Right ventricle myocardium superior (tissue), 1 donor: ENCODE data around the gene RARG. TPM values are rescaled to one million over a fixed set of nuclear protein-coding genes. Genes with fewer than 3 reads are reported as not detected.

Experiments
- ATAC-seq: fragments of 200-7000 bp; cut with Tn5 transposase; one replicate; pipeline ENCODE4 v1.9.1; 2020; ENCODE audit warnings: mild to moderate bottlenecking; ENCODE audit not compliant: poor library complexity
- DNase-seq: peaks from one replicate; pipeline ENCODE4 v3.0.0-alpha.2; 2020
- intact Hi-C: fragments of 100-400 bp; cut with DNase I; formaldehyde crosslinking; loops from one replicate; pipeline ENCODE4 v1.11.2; 2022
- long read RNA-seq: library from polyadenylated mRNA; unstranded; transcript quantifications from one replicate; pipeline ENCODE4 v2.0.0, GENCODE V29; 2021
- total RNA-seq: library from RNA; stranded (reverse); fragmentation: NEBNext Ultra II Directional; extraction: Animal tissue kit (Norgen Biotek cat#: 25700); gene quantifications from one replicate; pipeline ENCODE4 v1.2.1, GENCODE V29; 2021
- donor health status: DM: no; HTN: yes; CAD: no; lungs with severe emphysema.

Gene RARG
- 15.4 TPM for total RNA-seq
- long read RNA-seq, transcript RARG-201 (8 exons, 1,836 nt): major isoform, 26 of 41 reads
- long read RNA-seq, partial matches to known transcripts: 6 of 41 reads
- long read RNA-seq, other reads (novel, unspliced or antisense): 6 of 41 reads

DNA sequence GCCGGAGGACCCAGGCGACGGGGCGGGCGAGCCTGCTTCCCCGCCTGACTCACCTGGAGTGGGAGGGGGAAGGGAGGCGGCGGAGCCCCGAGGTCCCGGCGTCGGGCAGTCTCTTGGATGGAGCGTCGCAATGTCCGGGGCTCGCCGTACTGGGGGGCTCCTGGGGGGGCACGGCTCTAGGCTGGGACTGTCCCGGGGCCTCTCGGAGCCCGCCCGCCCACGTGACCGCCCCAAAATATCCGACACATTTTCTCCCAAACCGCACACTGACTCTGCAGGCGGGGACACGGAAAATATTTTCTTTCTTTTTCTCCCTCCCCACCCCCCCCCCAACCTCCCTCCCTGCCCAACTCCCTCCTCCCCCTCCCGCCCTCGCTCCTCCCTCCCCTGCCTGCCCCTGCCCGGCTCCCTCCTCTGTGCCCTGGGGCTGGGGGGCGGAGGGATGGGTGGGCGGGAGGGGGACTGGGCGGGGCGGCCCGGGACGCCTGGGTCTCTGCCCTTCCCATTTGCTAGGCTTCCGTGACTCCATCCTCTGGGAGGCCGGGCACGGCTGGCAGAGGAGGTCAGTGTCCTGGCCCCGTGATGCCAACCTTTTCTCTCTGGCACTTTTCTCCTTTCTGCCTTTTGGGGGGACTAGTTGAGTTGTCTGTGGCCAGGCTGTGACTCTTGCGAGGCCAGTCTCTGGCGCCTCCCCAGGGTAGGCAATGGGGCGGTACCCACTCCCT is at the start of gene RARG:
RARG (minus strand) TSS at position 289 of the 725 bp plus-strand sequence. CDS start 4,664 bp downstream, outside the sequence.
- intact Hi-C loops: no loop called here
- DNase-seq (peak; percentile 70), ATAC-seq (peak; percentile 72)

DNA sequence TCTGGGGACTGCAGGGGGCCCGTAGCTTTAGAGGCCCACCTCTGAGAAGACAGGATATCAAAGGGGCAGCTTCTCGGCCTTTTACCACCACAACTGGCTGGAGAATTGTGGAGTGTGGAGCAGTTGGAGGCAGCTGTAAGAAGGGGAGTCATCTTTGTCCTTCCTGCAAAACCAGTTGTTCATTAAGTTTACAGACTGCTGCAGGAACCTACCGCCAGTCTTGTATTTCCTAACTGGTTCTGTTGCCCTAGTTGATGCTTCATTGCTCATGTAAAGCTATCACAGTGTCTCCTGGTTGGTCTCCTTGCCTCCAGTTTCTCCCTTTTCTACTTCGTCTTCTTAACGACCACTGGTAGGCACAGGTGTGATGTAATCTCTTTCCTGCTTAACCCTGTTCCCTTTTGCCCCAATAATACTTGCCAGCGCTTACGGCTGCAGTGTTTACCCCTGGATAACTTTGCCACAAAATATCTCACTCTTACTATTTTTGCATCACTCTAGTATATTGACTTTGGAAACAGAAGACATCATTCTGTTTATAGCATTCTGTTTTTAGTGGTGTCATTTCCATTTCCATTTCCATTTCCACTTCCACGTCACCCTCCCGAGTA is 48.0 kb upstream of the RARG start:
- ATAC-seq (no peak), DNase-seq (no peak)
- intact Hi-C loops: no loop called here

DNA sequence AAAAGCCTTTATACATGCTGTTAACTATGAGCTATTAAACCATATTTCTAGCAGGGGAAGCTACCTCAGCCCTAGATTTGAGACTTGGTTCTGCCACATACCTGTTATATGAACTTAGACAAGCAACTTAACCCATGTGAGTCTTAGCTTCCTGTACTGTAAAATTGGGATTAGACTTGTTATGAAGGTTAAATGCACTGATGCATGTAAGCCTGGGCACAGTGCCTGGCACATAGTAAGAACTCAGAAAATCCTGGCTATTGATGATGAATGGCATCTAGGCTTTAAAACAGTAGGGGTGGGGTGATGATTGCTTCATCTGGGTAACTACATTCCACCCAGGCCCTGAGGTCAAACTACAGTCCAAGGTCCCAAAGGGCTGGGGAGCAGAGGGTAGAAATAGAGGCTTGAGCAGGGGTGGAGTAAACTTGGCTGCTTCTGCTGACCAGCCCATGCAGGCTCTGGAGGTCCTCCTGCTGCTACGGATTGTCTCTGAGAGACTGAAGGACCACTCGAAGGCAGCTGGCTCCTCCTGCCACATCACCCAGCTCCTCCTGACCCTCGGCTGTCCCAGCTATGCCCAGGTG is 47.4 kb upstream of the RARG start:
- intact Hi-C loops: no loop called here
- DNase-seq: no peak
- no peak for ATAC-seq

GRCh38 chr12:53277981-53278380 is 46.0 kb upstream of the RARG start:
- no peak for ATAC-seq
- intact Hi-C loops: no loop called here
- no peak for DNase-seq

DNA sequence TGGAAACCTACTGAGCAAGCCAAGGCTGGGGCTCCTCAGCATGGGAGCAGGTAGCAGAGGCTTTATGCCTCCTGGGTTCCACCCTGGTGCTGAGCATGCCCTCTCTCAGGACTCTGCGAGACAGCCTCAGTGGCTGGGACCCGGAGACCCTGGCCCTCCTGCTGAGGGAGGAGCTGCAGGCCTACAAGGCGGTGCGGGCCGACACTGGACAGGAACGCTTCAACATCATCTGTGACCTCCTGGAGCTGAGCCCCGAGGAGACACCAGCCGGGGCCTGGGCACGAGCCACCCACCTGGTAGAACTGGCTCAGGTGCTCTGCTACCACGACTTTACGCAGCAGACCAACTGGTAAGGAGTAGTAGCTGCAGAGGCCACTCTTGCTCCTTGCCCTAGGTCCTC is 44.5 kb upstream of the RARG start:
- intact Hi-C loops: no loop called here
- DNase-seq (no peak), ATAC-seq (no peak)

- intact Hi-C loops: no loop called here
- DNase-seq: no peak
- ATAC-seq: no peak
Observed at GRCh38 chr12:53274445-53274844, 42.4 kb upstream of the RARG start.

DNA sequence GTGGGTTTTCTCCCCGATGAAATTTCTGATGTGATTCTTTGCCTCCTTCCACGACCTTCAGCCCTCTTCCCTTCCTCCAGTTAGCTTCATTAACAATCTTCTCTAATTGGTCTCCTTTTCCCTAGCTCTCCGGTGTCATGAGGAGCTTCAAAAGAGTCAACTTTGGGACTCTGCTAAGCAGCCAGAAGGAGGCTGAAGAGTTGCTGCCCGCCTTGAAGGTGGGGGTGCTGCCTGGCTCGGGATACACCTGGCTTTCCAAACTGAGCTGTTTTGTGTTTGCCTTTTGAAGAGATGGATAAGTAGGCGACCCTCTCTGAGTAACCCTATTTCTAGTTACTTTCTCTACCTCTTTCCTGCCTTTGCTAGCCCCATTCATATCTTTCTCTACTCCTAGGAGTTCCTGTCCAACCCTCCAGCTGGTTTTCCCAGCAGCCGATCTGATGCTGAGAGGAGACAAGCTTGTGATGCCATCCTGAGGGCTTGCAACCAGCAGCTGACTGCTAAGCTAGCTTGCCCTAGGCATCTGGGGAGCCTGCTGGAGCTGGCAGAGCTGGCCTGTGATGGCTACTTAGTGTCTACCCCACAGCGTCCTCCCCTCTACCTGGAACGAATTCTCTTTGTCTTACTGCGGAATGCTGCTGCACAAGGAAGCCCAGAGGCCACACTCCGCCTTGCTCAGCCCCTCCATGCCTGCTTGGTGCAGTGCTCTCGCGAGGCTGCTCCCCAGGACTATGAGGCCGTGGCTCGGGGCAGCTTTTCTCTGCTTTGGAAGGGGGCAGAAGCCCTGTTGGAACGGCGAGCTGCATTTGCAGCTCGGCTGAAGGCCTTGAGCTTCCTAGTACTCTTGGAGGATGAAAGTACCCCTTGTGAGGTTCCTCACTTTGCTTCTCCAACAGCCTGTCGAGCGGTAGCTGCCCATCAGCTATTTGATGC is 36.9 kb upstream of the RARG start:
- intact Hi-C loops: no loop called here
- ATAC-seq: no peak
- DNase-seq: no peak

GRCh38 chr12:53267999-53268629 is 36.1 kb upstream of the RARG start, which contains the start of gene ESPL1:
ESPL1 (plus strand) TSS chr12:53268299; CDS start chr12:53268767, 468 bp downstream.
- intact Hi-C loops: no loop called here
- ATAC-seq (peak; percentile 98), DNase-seq (peak; percentile 84)

DNA sequence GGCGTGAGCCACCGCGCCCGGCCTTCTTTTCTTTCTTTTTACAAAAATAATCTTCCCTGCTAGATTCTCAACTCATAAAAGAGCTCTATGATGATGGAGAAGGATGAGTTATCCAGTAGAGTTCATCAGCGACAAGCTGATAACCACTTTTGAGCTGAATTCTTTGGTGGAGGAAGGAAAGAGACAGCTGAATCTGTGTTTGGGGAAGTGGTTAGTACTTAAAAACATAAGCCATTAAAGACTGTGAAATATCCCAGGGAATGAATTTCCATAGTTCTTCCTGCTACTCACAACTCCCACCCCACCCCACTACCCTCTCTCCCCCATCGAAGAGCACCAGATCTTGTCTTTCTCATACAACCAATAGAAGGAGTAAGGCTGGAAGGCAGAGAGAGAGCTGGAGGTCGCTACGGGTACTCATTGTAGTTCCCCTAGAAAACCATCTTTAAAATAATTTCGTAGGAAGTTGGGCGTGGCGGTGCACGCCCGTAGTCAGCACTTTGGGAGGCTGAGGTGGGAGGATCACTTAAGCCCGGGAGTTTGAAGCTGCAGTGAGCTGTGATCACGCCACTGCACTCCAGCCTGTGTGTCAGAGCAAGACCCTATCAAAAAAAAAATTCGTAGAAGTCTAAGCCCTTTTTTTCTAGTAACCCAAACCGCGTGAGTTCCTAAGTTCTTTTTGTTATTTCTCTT is 35.4 kb upstream of the RARG start:
- DNase-seq (peak; percentile 51), ATAC-seq (peak; percentile 42)
- intact Hi-C loops: no loop called here

DNA sequence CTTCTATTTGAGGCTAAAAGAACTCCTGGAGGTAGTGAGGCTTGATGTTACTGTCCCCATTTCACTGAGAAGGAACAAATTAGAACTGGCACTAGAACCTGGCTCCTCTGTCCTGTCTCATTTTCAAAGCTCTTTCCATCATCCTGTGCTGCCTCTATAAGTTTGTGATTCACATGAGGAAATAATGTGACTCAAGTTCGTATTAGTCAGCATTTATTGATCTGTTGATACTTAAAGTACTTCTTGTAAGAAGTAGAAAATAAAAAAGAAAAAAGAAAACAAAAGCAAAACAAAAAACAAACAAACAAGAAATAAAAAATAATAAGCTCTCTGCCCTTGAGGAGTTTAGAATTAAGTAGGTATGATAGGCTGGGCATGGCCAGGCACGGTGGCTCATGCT is 33.8 kb upstream of the RARG start:
- intact Hi-C loops: no loop called here
- no peak for ATAC-seq

DNA sequence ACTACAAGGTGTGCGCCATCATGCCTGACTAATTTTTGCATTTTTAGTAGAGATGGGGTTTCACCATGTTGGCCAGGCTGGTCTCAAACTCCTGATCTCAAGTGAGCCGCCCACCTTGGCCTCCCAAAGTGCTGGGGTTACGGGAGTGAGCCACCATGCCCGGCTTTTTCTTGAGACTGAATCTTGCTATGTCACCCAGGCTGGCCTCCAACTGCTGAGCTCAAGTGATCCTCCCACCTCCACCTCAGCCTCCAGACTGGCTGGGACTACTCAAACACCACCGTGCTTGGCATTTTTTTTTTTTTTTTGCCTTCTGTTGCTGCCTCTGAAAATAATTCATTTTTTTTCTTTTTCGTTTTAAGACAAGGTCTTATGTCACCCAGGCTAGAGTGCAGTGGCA is 27.9 kb upstream of the RARG start:
- ATAC-seq (no peak), DNase-seq (no peak)
- intact Hi-C loops: no loop called here

More for the DNA sequence above, 33.8 kb upstream of the RARG start:
- DNase-seq: no peak

- DNase-seq (no peak), ATAC-seq (no peak)
- intact Hi-C loops: no loop called here
Observed at GRCh38 chr12:53258541-53259539, 26.8 kb upstream of the RARG start.

GRCh38 chr12:53255996-53256395 is 24.0 kb upstream of the RARG start:
- intact Hi-C loops: no loop called here
- DNase-seq (no peak), ATAC-seq (no peak)

- peak; percentile 10 for DNase-seq
- intact Hi-C loops: loop anchor here (5.0 kb wide), 1 partner anchor 38 kb away; no protein-coding TSS in a partner anchor
Observed at GRCh38 chr12:53254816-53255545, 23.0 kb upstream of the RARG start.

DNA sequence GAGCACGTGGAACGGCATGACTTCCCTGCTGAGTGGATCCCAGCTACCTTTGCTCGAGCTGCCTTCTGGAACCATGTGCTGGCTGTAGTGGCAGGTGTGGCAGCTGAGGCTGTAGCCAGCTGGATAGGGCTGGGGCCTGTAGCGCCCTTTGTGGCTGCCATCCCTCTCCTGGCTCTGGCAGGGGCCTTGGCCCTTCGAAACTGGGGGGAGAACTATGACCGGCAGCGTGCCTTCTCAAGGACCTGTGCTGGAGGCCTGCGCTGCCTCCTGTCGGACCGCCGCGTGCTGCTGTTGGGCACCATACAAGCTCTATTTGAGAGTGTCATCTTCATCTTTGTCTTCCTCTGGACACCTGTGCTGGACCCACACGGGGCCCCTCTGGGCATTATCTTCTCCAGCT is 21.3 kb upstream of the RARG start:
- DNase-seq (peak; percentile 13), ATAC-seq (no peak)
- intact Hi-C loops: loop anchor here (5.0 kb wide), 1 partner anchor 36 kb away; no protein-coding TSS in a partner anchor

More at GRCh38 chr12:53254816-53255545, 23.0 kb upstream of the RARG start:
- ATAC-seq: no peak
